ENCODE results near the gene VIM. TPM values are rescaled to one million over a fixed set of nuclear protein-coding genes. Genes with fewer than 3 reads are reported as not detected.

The VIM gene
- total and polyA plus RNA-seq, 12 donors: 232 to 834 (median 375) TPM

DNA sequence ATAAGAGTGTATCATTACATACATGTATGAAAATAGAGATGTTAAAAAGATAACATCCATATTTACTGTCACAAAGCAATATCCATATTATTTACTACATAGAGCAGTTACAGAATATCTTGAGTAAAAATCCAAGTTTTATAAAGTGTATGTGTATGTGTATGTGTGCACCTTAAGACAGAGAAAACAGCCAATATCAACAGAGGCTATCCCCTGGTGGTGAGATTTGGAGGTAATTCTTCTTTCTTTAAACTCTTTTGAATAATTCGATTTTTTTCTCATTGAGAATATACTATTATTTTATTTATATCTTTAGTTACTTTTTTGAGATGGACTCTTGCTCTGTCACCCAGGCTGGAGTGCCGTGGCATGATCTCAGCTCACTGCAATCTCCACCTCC, 44.9 kb upstream of the VIM start:
- ATAC-seq (no peak), DNase-seq (no peak)
- WGBS, 2 donors: 95 to 97% methylated on average over 2 of the region's 2 CpGs
- Histone ChIP-seq H3K36me3 (no peaks in the 10 kb centered on the region), H3K4me3 (no peak overlapping the region), H3K27me3 (no peaks in the 10 kb centered on the region), H3K27ac (no peak overlapping the region), H3K9me3 (no peaks in the 10 kb centered on the region), H3K4me1 (no peaks in the 10 kb centered on the region)
- intact Hi-C loops (cut with DNase I): no loop called here
- no peak for TF ChIP-seq CTCF (IDR thresholded peaks at IDR 0.05)

GRCh38 chr10:17185873-17186272, 42.2 kb upstream of the VIM start:
- intact Hi-C loops (cut with DNase I): no loop called here
- Histone ChIP-seq H3K4me1 (no peaks in the 10 kb centered on the region), H3K27me3 (no peaks in the 10 kb centered on the region), H3K9me3 (no peaks in the 10 kb centered on the region), H3K27ac (no peak overlapping the region), H3K4me3 (no peak overlapping the region), H3K36me3 (no peaks in the 10 kb centered on the region)
- 98% methylated on average over 3 of the region's 3 CpGs for WGBS, 2 donors
- no peak for DNase-seq
- TF ChIP-seq CTCF (IDR thresholded peaks at IDR 0.05): no peak
- ATAC-seq: no peak

DNA sequence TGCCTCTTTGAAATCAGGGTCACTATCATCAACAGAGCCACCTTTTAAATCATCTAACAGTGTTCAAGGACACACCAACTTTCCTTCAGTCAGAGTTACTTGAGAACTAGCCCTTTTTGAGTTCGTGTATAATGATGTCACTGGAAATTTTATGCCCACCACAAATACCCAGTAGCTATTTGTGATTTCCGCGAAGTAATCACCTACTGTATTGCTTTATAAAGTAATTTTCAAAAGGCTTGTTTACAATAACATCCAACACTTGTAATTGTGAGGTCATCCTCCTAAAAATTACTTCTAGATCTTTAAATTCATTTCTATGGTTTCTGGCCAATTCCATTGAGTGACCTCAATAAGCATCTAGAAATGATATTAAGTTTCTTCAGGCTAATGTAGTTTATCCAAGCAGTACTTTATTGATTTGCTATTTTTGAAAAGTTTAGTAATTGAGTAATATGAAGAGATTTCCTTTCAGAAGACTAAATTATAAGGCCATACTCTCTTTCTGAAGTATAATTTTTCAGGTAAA, 39.3 kb upstream of the VIM start:
- no peak overlapping the region for H3K4me3 ChIP-seq
- no peak for TF ChIP-seq CTCF (IDR thresholded peaks at IDR 0.05)
- no peak for ATAC-seq
- 89 to 95% methylated on average over 3 of the region's 3 CpGs for WGBS, 2 donors
- no peak overlapping the region for H3K27ac ChIP-seq
- no peak for DNase-seq
- H3K9me3 ChIP-seq: no peaks in the 10 kb centered on the region
- intact Hi-C loops (cut with DNase I): no loop called here
- H3K36me3 ChIP-seq: no peaks in the 10 kb centered on the region
- no peaks in the 10 kb centered on the region for H3K4me1 ChIP-seq
- H3K27me3 ChIP-seq: no peaks in the 10 kb centered on the region

DNA sequence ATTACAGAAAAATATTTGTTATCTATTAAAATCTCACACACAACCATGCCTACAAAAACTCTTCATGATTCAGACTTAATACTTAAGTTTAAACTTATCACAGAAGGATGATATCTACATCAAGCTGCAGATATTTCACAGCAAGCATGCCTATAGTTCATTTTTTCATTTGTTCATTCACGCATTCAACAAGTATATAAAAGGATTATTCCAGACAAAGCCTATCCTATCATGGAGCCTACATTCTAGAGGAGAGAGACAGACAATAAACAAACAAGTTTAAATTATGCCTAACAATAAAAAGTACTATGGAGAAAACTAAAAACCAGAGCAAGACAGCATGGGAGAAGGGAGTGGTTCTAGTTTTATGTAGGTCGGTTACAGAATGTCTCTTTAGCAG, 37.4 kb upstream of the VIM start:
- TF ChIP-seq CTCF (IDR thresholded peaks at IDR 0.05): no peak
- ATAC-seq (no peak), DNase-seq (no peak)
- Histone ChIP-seq H3K4me1 (no peaks in the 10 kb centered on the region), H3K27ac (no peak overlapping the region), H3K27me3 (no peaks in the 10 kb centered on the region), H3K36me3 (no peaks in the 10 kb centered on the region), H3K9me3 (peaks cover 0 to 4% (median 0%) of the 10 kb centered on the region in 11 donors), H3K4me3 (no peak overlapping the region)
- WGBS, 2 donors: 90 to 94% methylated on average over 2 of the region's 2 CpGs
- intact Hi-C loops (cut with DNase I): no loop called here
